Liver (tissue), 9 donors: ENCODE measurements around the gene NSMF. TPM values are rescaled to one million over a fixed set of nuclear protein-coding genes. Genes with fewer than 3 reads are reported as not detected.

Source experiments
- DNase-seq: peaks from one replicate; pipeline ENCODE4 v3.0.0-alpha.2; 2017; ENCODE audit warnings: low spot score
- H3K27ac ChIP-seq, 2 donors: one replicate each; pipeline ENCODE4 v1.7.0; 2013; ENCODE audit warnings: inconsistent platforms in 2 of 2, low read length in 2 of 2, control low read depth in 1 of 2, low read depth in 1 of 2, mild to moderate bottlenecking in 1 of 2
- H3K27me3 ChIP-seq, 4 donors: one replicate each; pipeline versions ENCODE4 v1.6.1 to v1.7.0; 2013; ENCODE audit warnings: low read length in 3 of 4, inconsistent platforms in 1 of 4, mild to moderate bottlenecking in 1 of 4, moderate library complexity in 1 of 4; ENCODE audit not compliant: control insufficient read depth in 4 of 4, insufficient read depth in 4 of 4
- H3K36me3 ChIP-seq, 4 donors: one replicate each; pipeline versions ENCODE4 v1.6.1 to v1.7.0; 2013; ENCODE audit warnings: low read length in 3 of 4, mild to moderate bottlenecking in 3 of 4, low read depth in 1 of 4, moderate library complexity in 1 of 4; ENCODE audit not compliant: control insufficient read depth in 4 of 4, insufficient read depth in 3 of 4
- H3K4me1 ChIP-seq, 4 donors: one replicate each; pipeline versions ENCODE4 v1.6.1 to v1.7.0; 2013; ENCODE audit warnings: low read length in 3 of 4, mild to moderate bottlenecking in 3 of 4, moderate library complexity in 1 of 4; ENCODE audit not compliant: control insufficient read depth in 4 of 4, insufficient read depth in 4 of 4
- H3K4me3 ChIP-seq, 3 donors: one replicate each; pipeline versions ENCODE4 v1.6.1 to v1.7.0; 2013; ENCODE audit warnings: low read length in 3 of 3, control low read depth in 1 of 3, low read depth in 1 of 3, mild to moderate bottlenecking in 1 of 3
- H3K9ac ChIP-seq, 2 donors: one replicate each; pipeline ENCODE4 v1.7.0; 2013; ENCODE audit warnings: low read length in 2 of 2, mild to moderate bottlenecking in 2 of 2, moderate library complexity in 2 of 2, control low read depth in 1 of 2, low read depth in 1 of 2
- H3K9me3 ChIP-seq, 4 donors: one replicate each; pipeline versions ENCODE4 v1.6.1 to v1.7.0; 2013; ENCODE audit warnings: low read length in 3 of 4; ENCODE audit not compliant: control insufficient read depth in 4 of 4
- EGR1 ChIP-seq, 2 donors: IDR thresholded peaks; 2 replicates each; pipeline ENCODE4 v1.6.1; 2016 to 2018; ENCODE audit warnings: antibody characterized with exemption in 2 of 2, low read depth in 2 of 2
- FOXA1 ChIP-seq: IDR thresholded peaks from 2 replicates; pipeline ENCODE4 v1.6.1; 2016; ENCODE audit warnings: antibody characterized with exemption
- GABPA ChIP-seq, 2 donors: IDR thresholded peaks in 1 of 2; conservative IDR thresholded peaks in 1 of 2; 2 replicates each; pipeline ENCODE4 v1.6.1; 2016; ENCODE audit warnings: antibody characterized with exemption in 2 of 2, mild to moderate bottlenecking in 1 of 2, moderate library complexity in 1 of 2
- HNF4A ChIP-seq, 2 donors: conservative IDR thresholded peaks; 2 replicates each; pipeline ENCODE4 v1.6.1; 2016; ENCODE audit warnings: antibody characterized with exemption in 2 of 2, mild to moderate bottlenecking in 2 of 2
- HNF4G ChIP-seq: IDR thresholded peaks from 2 replicates; pipeline ENCODE4 v1.6.1; 2016; ENCODE audit warnings: antibody characterized with exemption
- JUND ChIP-seq, 2 donors: IDR thresholded peaks; 2 replicates each; pipeline ENCODE4 v1.6.1; 2016; ENCODE audit warnings: antibody characterized with exemption in 2 of 2
- NR2F2 ChIP-seq: IDR thresholded peaks from 2 replicates; pipeline ENCODE4 v1.6.1; 2016; ENCODE audit warnings: antibody characterized with exemption
- RAD21 ChIP-seq, 2 donors: IDR thresholded peaks; 2 replicates each; pipeline ENCODE4 v1.6.1; 2016; ENCODE audit warnings: antibody characterized with exemption in 2 of 2, mild to moderate bottlenecking in 2 of 2
- RXRA ChIP-seq, 2 donors: IDR thresholded peaks; 2 replicates each; pipeline ENCODE4 v1.6.1; 2017 to 2018; ENCODE audit warnings: antibody characterized with exemption in 2 of 2, mild to moderate bottlenecking in 1 of 2
- SP1 ChIP-seq: IDR thresholded peaks from 2 replicates; pipeline ENCODE4 v1.6.1; 2018; ENCODE audit warnings: antibody characterized with exemption, mild to moderate bottlenecking
- TAF1 ChIP-seq: conservative IDR thresholded peaks from 2 replicates; pipeline ENCODE4 v1.6.1; 2016; ENCODE audit warnings: antibody characterized with exemption, mild to moderate bottlenecking
- YY1 ChIP-seq: IDR thresholded peaks from 2 replicates; pipeline ENCODE4 v1.6.1; 2016; ENCODE audit warnings: antibody characterized with exemption, mild to moderate bottlenecking
- WGBS: extraction: QIAGEN DNeasy Blood & Tissue Kit; methylation state at CpG from one replicate; pipeline ENCODE4 v1.1.7; 2013; 5-methylcytosine and 5-hydroxymethylcytosine counted together
- polyA plus RNA-seq, 2 donors: library from polyadenylated mRNA; stranded (reverse) in 1 of 2; unstranded in 1 of 2; fragments of 200-250 nt in 1 of 2; fragments of >200 nt in 1 of 2; fragmentation: Nextera tagmentation in 1 of 2; extraction: Ambion mirVana in 1 of 2; gene quantifications; one replicate each; pipeline versions ENCODE4 v1.2.1 to v1.2.3, GENCODE V29; 2013 to 2015
- total RNA-seq, 2 donors: library from RNA; depleted of rRNA; stranded (reverse); fragments of >200 nt; gene quantifications; one replicate each; pipeline ENCODE4 v1.2.3, GENCODE V29; 2014
- TF ChIP-seq, protein P1 (sequence below): IDR thresholded peaks from 2 replicates; pipeline ENCODE4 v1.6.1; 2016; ENCODE audit warnings: antibody characterized with exemption
- TF ChIP-seq, protein P2 (sequence below): IDR thresholded peaks from 2 replicates; pipeline ENCODE4 v1.6.1; 2016; ENCODE audit warnings: antibody characterized with exemption
- TF ChIP-seq, protein P3 (sequence below): fragments of 150-350 bp; IDR thresholded peaks from 2 replicates; pipeline ENCODE4 v1.5.1; 2017; ENCODE audit warnings: improper control_type of control experiment, low read depth, low read length; ENCODE audit not compliant: missing input control
- TF ChIP-seq, protein P4 (sequence below): IDR thresholded peaks from 2 replicates; pipeline ENCODE4 v1.6.1; 2016; ENCODE audit warnings: antibody characterized with exemption, mild to moderate bottlenecking
- donor health status: healthy.
- donor health status: healthy.
- donor health status: healthy.
- donor health status: healthy.
- donor health status: healthy.

NSMF gene
- total and polyA plus RNA-seq, 4 donors: 1.7 to 13.5 (median 8.7) TPM

DNA sequence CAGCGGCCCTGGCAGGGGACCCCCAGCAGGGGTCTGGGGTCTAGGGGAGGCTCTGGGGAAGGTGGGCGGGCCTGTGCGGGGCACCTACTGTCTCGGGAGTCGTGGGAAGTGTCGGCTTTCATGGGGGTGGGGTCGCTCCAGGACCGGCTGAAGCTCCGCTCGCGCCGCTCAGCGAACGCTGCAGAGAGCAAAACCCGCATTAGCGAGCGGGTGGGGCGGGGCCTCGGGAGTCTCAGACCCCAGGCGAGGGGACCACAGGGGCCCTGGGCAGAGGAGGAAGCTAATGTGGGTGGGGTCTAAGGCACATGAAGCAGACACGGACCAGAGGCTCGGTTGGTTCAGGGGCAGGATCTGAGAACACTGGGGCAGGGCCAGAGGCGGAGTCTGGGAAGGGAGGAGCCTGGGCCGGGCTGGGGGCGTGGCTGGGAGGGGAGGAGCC is 5.5 kb downstream of the NSMF start (continued):
- TF ChIP-seq, protein P1, sequence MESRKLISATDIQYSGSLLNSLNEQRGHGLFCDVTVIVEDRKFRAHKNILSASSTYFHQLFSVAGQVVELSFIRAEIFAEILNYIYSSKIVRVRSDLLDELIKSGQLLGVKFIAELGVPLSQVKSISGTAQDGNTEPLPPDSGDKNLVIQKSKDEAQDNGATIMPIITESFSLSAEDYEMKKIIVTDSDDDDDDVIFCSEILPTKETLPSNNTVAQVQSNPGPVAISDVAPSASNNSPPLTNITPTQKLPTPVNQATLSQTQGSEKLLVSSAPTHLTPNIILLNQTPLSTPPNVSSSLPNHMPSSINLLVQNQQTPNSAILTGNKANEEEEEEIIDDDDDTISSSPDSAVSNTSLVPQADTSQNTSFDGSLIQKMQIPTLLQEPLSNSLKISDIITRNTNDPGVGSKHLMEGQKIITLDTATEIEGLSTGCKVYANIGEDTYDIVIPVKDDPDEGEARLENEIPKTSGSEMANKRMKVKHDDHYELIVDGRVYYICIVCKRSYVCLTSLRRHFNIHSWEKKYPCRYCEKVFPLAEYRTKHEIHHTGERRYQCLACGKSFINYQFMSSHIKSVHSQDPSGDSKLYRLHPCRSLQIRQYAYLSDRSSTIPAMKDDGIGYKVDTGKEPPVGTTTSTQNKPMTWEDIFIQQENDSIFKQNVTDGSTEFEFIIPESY: no peak
- TF ChIP-seq RXRA (IDR thresholded peaks at IDR 0.05) (no peak), GABPA (IDR thresholded peaks at IDR 0.05 in 1 of 2, conservative IDR thresholded peaks at IDR 0.05 in 1 of 2) (no peak), FOXA1 (no peak), HNF4A (conservative IDR thresholded peaks at IDR 0.05) (no peak), SP1 (no peak)

DNA sequence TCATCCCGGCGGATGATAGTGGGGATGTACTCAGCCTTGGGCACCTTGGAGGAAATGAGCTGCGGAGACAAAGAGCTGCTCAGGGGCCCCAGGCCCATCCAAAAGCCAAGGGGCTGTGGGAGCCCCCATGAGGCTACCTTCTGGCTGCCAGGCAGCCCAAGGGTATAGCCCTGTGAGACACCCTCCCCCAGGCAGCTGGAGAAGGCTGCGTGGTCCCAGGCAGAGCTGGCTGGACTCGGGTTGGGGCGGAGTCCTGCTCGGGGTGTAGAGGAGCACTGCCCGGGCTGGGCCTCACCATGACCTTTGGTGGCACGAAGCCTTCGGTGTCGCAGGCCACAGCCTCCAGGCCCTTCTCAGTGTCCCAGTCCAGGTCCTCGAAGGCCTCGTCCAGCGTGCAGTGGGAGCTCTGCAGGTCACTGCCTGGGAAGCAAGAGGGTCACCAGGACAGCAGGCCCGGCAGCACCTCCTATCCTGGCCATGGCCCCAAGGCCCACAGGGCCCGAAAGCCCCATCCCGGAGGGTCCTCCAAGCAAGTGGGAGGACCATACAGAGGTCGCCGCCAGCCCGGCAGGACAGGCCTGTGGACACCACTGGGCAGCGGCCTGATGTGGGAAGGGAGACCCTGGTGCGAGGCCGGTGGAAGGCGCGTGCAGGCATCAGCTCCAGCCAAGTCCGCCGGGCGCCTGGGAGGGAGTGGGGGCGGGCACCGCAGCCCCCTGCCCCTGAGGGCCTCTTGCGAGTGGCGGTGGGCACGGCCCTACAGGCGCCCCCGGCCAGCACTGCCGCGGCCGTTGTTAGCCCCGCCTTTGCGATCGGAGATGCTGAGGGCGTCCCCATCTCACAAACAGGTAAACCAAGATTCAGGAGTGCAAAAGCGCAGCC is 6.1 kb downstream of the NSMF start:
- DNase-seq: no peak
- H3K36me3 ChIP-seq: peaks cover 0 to 6% (median 3%) of the 10 kb centered on the region in 4 donors
- peaks cover 16 to 46% (median 33%) of the 10 kb centered on the region in 4 donors for H3K4me1 ChIP-seq
- TF ChIP-seq, protein P2, sequence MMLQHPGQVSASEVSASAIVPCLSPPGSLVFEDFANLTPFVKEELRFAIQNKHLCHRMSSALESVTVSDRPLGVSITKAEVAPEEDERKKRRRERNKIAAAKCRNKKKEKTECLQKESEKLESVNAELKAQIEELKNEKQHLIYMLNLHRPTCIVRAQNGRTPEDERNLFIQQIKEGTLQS: no peak
- TF ChIP-seq HNF4G (no peak), FOXA1 (no peak), RXRA (IDR thresholded peaks at IDR 0.05) (no peak), HNF4A (conservative IDR thresholded peaks at IDR 0.05) (no peak), RAD21 (IDR thresholded peaks at IDR 0.05) (no peak), NR2F2 (no peak), YY1 (no peak), EGR1 (IDR thresholded peaks at IDR 0.05; ENCODE audit: low read depth in 2 of 2) (no peak), JUND (IDR thresholded peaks at IDR 0.05) (no peak), SP1 (no peak), TAF1 (no peak)
- TF ChIP-seq, protein P1: no peak
- TF ChIP-seq, protein P3, sequence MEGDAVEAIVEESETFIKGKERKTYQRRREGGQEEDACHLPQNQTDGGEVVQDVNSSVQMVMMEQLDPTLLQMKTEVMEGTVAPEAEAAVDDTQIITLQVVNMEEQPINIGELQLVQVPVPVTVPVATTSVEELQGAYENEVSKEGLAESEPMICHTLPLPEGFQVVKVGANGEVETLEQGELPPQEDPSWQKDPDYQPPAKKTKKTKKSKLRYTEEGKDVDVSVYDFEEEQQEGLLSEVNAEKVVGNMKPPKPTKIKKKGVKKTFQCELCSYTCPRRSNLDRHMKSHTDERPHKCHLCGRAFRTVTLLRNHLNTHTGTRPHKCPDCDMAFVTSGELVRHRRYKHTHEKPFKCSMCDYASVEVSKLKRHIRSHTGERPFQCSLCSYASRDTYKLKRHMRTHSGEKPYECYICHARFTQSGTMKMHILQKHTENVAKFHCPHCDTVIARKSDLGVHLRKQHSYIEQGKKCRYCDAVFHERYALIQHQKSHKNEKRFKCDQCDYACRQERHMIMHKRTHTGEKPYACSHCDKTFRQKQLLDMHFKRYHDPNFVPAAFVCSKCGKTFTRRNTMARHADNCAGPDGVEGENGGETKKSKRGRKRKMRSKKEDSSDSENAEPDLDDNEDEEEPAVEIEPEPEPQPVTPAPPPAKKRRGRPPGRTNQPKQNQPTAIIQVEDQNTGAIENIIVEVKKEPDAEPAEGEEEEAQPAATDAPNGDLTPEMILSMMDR: no peak
- TF ChIP-seq, protein P4, sequence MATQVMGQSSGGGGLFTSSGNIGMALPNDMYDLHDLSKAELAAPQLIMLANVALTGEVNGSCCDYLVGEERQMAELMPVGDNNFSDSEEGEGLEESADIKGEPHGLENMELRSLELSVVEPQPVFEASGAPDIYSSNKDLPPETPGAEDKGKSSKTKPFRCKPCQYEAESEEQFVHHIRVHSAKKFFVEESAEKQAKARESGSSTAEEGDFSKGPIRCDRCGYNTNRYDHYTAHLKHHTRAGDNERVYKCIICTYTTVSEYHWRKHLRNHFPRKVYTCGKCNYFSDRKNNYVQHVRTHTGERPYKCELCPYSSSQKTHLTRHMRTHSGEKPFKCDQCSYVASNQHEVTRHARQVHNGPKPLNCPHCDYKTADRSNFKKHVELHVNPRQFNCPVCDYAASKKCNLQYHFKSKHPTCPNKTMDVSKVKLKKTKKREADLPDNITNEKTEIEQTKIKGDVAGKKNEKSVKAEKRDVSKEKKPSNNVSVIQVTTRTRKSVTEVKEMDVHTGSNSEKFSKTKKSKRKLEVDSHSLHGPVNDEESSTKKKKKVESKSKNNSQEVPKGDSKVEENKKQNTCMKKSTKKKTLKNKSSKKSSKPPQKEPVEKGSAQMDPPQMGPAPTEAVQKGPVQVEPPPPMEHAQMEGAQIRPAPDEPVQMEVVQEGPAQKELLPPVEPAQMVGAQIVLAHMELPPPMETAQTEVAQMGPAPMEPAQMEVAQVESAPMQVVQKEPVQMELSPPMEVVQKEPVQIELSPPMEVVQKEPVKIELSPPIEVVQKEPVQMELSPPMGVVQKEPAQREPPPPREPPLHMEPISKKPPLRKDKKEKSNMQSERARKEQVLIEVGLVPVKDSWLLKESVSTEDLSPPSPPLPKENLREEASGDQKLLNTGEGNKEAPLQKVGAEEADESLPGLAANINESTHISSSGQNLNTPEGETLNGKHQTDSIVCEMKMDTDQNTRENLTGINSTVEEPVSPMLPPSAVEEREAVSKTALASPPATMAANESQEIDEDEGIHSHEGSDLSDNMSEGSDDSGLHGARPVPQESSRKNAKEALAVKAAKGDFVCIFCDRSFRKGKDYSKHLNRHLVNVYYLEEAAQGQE: no peak
- H3K27ac ChIP-seq: no peak overlapping the region
- WGBS: 91% methylated on average over 43 of the region's 43 CpGs
- no peak overlapping the region for H3K9ac ChIP-seq
- H3K4me3 ChIP-seq: no peak overlapping the region
- H3K9me3 ChIP-seq: no peaks in the 10 kb centered on the region
- H3K27me3 ChIP-seq: no peaks in the 10 kb centered on the region
